Measurements from ENCODE around the gene REPIN1. TPM values are rescaled to one million over a fixed set of nuclear protein-coding genes. Genes with fewer than 3 reads are reported as not detected.

REPIN1 gene
- total and polyA plus RNA-seq, 9 of the 15 experiments (the other 6 are each of a cell fraction or from before 2014, with no cell fraction given), result 8.1 to 283 (median 94.3) TPM

GRCh38 chr7:150406312-150406566 lies 37.6 kb downstream of the REPIN1 start (continued):
- TF ChIP-seq NR4A1 (CRISPR knock-in tag; IDR thresholded peaks at IDR 0.05) (no peak), NR4A1 (tag; IDR thresholded peaks at IDR 0.05) (0 out of 2 replicates have a peak, but pooled peaks have one; percentile 10), ZNF699 (CRISPR knock-in tag; IDR thresholded peaks at IDR 0.05; ENCODE audit: insufficient replicate concordance) (no peak), GATA2 (CRISPR knock-in tag; IDR thresholded peaks at IDR 0.05) (no peak), SREBF1 (IDR thresholded peaks at IDR 0.05; ENCODE audit: borderline replicate concordance, low read depth, low read length) (no peak), NR3C1 (CRISPR knock-in tag; IDR thresholded peaks at IDR 0.05) (no peak), GABPA (tag; conservative IDR thresholded peaks at IDR 0.05; ENCODE audit: low read depth) (no peak), ZSCAN29 (IDR thresholded peaks at IDR 0.05) (no peak), HBP1 (CRISPR knock-in tag; IDR thresholded peaks at IDR 0.05) (no peak), ZNF639 (CRISPR knock-in tag; conservative IDR thresholded peaks at IDR 0.05 in 1 of 2, IDR thresholded peaks at IDR 0.05 in 1 of 2) (no peak), NCOA4 (IDR thresholded peaks at IDR 0.05; ENCODE audit: partially characterized antibody) (no peak), GTF2A2 (tag; IDR thresholded peaks at IDR 0.05) (no peak), ELF1 (tag; IDR thresholded peaks at IDR 0.05) (no peak), HMBOX1 (IDR thresholded peaks at IDR 0.05) (no peak; the same call in 1 of the 2 replicates), BCL6 (CRISPR knock-in tag; IDR thresholded peaks at IDR 0.05) (no peak), ZNF507 (tag; conservative IDR thresholded peaks at IDR 0.05) (no peak), ZBTB5 (IDR thresholded peaks at IDR 0.05) (0 out of 2 replicates have a peak, but pooled peaks have one; percentile 55), ZBTB2 (IDR thresholded peaks at IDR 0.05) (peak; percentile 30; the same call in 1 of the 2 replicates), CLOCK (CRISPR knock-in tag; IDR thresholded peaks at IDR 0.05; ENCODE audit: borderline replicate concordance) (no peak)

Data from K562 (cell line).